ENCODE measurements around the gene OBSCN. TPM values are rescaled to one million over a fixed set of nuclear protein-coding genes. Genes with fewer than 3 reads are reported as not detected.
"Not testable (repeated sequence)": the region's sequence is repeated elsewhere in the genome, so short reads cannot be mapped to it uniquely, and the experiment has no call there.

The OBSCN gene
- total RNA-seq, 1 donor from 2014 or later = 39.4 TPM

DNA sequence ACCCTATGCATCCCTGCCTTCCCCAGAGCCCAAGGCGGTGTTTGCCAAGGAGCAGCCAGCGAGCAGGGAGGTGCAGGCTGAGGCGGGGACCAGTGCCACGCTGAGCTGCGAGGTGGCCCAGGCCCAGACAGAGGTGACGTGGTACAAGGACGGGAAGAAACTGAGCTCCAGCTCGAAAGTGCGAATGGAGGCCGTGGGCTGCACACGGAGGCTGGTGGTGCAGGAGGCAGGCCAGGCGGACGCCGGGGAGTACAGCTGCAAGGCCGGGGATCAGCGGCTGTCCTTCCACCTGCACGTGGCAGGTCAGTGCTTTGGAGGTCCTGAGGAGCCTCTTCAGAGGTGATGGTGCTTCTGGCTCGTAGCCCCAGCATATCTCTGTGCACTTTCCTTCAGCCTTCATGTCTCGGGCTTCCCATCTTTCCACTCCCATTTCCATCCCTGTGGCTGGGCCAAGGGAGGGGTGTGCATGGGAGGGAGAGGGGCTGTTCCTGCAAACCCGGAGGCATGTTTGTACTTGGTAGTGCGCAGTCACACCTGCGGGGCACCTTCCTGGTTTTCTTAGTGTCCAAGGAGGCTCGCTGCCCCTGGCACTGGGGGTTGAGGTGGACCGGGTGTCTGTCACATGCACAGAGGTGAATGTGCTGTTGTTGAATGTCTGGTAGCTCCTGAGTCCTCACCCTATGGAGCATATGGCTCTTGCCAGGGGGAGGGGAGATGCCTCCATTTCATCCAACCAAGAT is 56.4 kb downstream of the OBSCN start:
- H3K36me3 ChIP-seq = no peaks in the 10 kb centered on the region
- no peak overlapping the region for H3K4me3 ChIP-seq
- no peak for DNase-seq
- no peaks in the 10 kb centered on the region for H3K27me3 ChIP-seq
- no peak for TF ChIP-seq CTCF (IDR thresholded peaks at IDR 0.05)
- intact Hi-C loops (cut with DNase I) = no loop called here
- H3K4me1 ChIP-seq = no peaks in the 10 kb centered on the region
- no peak overlapping the region for H3K27ac ChIP-seq
- no peak for ATAC-seq
- peaks cover 5% of the 10 kb centered on the region for H3K9me3 ChIP-seq

DNA sequence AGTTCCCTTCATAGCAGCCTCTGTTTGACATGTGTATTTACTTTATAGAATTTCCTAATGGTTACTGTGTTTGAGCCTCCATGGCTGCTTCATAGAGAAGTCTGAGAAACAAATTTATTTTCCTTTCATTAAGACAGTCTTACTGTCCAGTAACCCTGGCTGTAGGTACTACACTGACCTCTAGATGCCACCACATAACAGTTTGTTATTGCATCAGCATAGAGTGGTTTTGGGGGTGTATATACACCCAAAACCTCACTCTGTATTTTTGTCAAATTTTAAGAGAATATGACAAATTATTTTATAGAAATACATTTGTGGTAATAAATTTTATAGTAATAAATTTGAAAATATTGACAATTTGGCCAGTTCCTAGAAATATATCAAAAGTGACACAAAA is 57.3 kb downstream of the OBSCN start:
- intact Hi-C loops (cut with DNase I) = no loop called here
- Histone ChIP-seq H3K27me3 (no peaks in the 10 kb centered on the region), H3K36me3 (no peaks in the 10 kb centered on the region), H3K4me1 (no peaks in the 10 kb centered on the region), H3K9me3 (peaks cover 5% of the 10 kb centered on the region), H3K27ac (no peak overlapping the region), H3K4me3 (no peak overlapping the region)
- no peak for TF ChIP-seq CTCF (IDR thresholded peaks at IDR 0.05)
- DNase-seq = no peak
- no peak for ATAC-seq

DNA sequence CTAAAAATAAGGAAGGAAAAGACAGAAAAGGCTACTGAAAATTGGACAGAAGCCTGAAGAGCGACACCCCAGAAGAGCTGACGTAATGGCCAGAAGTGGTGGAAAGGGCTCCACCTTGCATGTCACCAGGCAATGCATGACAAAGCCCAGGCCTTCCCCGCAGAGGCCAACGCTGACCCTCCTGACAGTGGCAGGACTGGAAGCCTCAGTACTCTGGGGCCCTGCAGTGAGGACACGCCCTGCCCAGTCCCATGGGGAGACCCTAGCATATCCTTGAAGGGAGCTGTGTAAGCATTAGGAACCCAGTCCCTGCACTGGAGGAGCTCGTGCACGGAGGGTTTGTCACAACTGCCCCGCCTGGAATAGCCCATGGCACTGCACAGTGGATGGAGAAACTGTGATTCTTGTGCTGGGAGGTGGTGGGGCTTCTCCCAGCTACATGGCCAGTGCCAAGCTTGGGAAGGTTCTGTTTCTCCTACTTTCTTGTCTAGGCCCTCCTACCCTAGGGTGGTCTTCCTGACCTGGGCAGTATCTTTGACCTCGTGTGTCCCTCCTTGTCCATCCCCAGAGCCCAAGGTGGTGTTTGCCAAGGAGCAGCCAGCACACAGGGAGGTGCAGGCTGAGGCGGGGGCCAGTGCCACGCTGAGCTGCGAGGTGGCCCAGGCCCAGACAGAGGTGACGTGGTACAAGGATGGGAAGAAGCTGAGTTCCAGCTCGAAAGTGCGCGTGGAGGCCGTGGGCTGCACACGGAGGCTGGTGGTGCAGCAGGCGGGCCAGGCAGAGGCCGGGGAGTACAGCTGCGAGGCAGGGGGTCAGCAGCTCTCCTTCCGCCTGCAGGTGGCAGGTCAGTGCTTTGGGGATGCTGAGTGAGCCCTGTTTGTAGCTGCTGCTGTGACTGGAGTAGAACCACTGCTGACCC is 60.4 kb downstream of the OBSCN start:
- no peak for TF ChIP-seq CTCF (IDR thresholded peaks at IDR 0.05)
- H3K4me1 ChIP-seq = no peaks in the 10 kb centered on the region
- H3K27me3 ChIP-seq = no peaks in the 10 kb centered on the region
- no peaks in the 10 kb centered on the region for H3K9me3 ChIP-seq
- no peak overlapping the region for H3K27ac ChIP-seq
- DNase-seq (no peak), ATAC-seq (peak; percentile 11)
- no peaks in the 10 kb centered on the region for H3K36me3 ChIP-seq
- H3K4me3 ChIP-seq = no peak overlapping the region
- intact Hi-C loops (cut with DNase I) = no loop called here

DNA sequence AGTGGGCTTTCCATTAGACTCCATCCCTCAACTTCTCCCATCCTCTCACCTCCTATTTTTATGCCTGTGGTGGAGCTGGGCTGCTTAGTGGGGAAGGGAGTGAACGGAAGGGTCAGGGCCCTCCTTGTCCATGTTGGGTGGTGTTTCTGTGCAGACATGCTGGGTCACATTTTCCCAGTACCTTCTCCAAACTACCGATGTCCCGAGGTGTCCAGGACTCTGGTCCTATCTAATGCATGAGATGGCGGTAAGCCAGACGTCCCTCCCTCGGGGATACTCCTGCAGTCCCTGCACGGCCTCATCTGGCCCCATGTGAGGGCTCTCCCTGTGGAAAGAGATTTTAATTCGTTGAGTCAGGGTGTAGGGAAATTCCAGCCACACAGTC is 61.0 kb downstream of the OBSCN start:
- TF ChIP-seq CTCF (IDR thresholded peaks at IDR 0.05) = no peak
- Histone ChIP-seq H3K36me3 (no peaks in the 10 kb centered on the region), H3K27me3 (no peaks in the 10 kb centered on the region), H3K4me3 (no peak overlapping the region), H3K9me3 (no peaks in the 10 kb centered on the region), H3K27ac (no peak overlapping the region), H3K4me1 (no peaks in the 10 kb centered on the region)
- DNase-seq (no peak), ATAC-seq (no peak)
- intact Hi-C loops (cut with DNase I) = no loop called here

DNA sequence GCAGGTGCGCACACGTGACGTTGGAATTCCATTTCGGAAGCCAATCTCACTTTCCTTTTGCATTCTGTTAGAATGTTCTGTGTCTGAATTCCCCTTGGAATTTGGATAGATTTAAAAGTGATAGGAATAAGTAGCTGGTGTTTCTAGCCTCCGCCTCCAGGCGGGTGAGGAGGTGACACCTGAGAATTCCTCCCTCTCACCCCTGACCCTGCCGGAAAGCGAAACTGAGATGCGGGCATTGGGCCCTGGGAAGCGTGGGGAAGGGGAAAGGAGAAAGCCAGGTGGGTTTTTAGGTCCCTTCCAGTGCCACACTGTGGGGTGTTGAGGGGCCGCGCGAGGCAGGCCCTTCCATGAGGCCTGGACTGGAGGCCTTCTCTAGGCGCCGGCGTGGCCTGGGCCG is 61.6 kb downstream of the OBSCN start:
- peak; percentile 42 for ATAC-seq
- DNase-seq; H3K9me3 ChIP-seq; H3K4me3 ChIP-seq; intact Hi-C loops (cut with DNase I); H3K4me1 ChIP-seq; H3K27ac ChIP-seq; H3K27me3 ChIP-seq; H3K36me3 ChIP-seq: not testable (repeated sequence)

DNA sequence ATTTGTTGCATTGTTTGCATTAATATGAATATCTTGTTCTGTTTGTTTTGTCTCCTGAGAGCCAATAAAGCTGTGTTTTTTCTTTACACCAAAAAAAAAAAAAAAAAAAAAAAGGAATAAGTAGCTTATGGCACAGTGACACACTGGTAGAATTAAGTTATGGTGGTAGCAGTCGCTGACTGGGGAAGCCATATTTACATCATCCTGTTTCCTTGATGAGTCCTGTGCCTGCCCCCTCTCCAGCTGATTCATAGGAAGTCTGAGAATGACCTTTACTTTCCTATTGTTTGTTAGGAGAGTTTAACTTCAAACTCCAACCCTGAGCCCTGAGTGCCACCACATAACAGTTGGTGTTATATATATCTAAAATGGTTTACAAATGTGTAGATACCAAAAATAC is 62.2 kb downstream of the OBSCN start:
- ATAC-seq (no peak), DNase-seq (no peak)
- Histone ChIP-seq H3K4me3 (no peak overlapping the region), H3K9me3 (no peaks in the 10 kb centered on the region), H3K27ac (no peak overlapping the region), H3K4me1 (peaks cover 2% of the 10 kb centered on the region), H3K36me3 (no peaks in the 10 kb centered on the region), H3K27me3 (no peaks in the 10 kb centered on the region)
- no peak for TF ChIP-seq CTCF (IDR thresholded peaks at IDR 0.05)
- intact Hi-C loops (cut with DNase I) = no loop called here
